Endodermal cell (in vitro differentiated cells): ENCODE results near the gene WASHC2C. TPM values are rescaled to one million over a fixed set of nuclear protein-coding genes. Genes with fewer than 3 reads are reported as not detected.
A peak's percentile ranks its signal among the peaks of the same experiment; 100 is the strongest.
"Not testable (repeated sequence)": the region's sequence is repeated elsewhere in the genome, so short reads cannot be mapped to it uniquely, and the experiment has no call there.

Experiments
- DNase-seq: peaks from one replicate; pipeline ENCODE4 v3.0.0-alpha.2; 2017
- H3K27ac ChIP-seq: 2 replicates; pipeline ENCODE4 v1.5.1; 2013; ENCODE audit warnings: mild to moderate bottlenecking, low read depth, low read length, moderate library complexity
- H3K27me3 ChIP-seq: 2 replicates; pipeline ENCODE4 v1.6.1; 2013; ENCODE audit warnings: mild to moderate bottlenecking, low read length, moderate library complexity; ENCODE audit not compliant: insufficient read depth, control insufficient read depth, poor library complexity, severe bottlenecking
- H3K36me3 ChIP-seq: 2 replicates; pipeline ENCODE4 v1.7.0; 2013; ENCODE audit warnings: mild to moderate bottlenecking, low read length, moderate library complexity; ENCODE audit not compliant: control insufficient read depth, insufficient read depth
- H3K4me1 ChIP-seq: one replicate; pipeline ENCODE4 v1.7.0; 2013; ENCODE audit warnings: low read length; ENCODE audit not compliant: control insufficient read depth, insufficient read depth
- H3K4me3 ChIP-seq: 2 replicates; pipeline ENCODE4 v1.5.1; 2013; ENCODE audit warnings: mild to moderate bottlenecking, low read length, moderate library complexity
- H3K9ac ChIP-seq: 2 replicates; pipeline ENCODE4 v1.6.1; 2013; ENCODE audit warnings: mild to moderate bottlenecking, low read length, moderate library complexity; ENCODE audit not compliant: poor library complexity, severe bottlenecking; ENCODE audit errors: extremely low read depth
- H3K9me3 ChIP-seq: 2 replicates; pipeline ENCODE4 v1.6.1; 2013; ENCODE audit warnings: mild to moderate bottlenecking, low read length, moderate library complexity; ENCODE audit not compliant: control insufficient read depth
- H3K27ac Mint-ChIP-seq: 2 replicates; pipeline ENCODE4 v1.8.0; 2020; ENCODE audit warnings: mixed read lengths
- H3K27me3 Mint-ChIP-seq: 2 replicates; pipeline ENCODE4 v1.8.0; 2021; ENCODE audit warnings: mild to moderate bottlenecking, mixed read lengths; ENCODE audit not compliant: insufficient read depth
- H3K36me3 Mint-ChIP-seq: 2 replicates; pipeline ENCODE4 v1.8.0; 2020; ENCODE audit warnings: low read depth, mixed read lengths
- H3K4me1 Mint-ChIP-seq: 2 replicates; pipeline ENCODE4 v1.8.0; 2020; ENCODE audit warnings: mixed read lengths
- H3K4me3 Mint-ChIP-seq: 2 replicates; pipeline ENCODE4 v1.8.0; 2020; ENCODE audit warnings: mild to moderate bottlenecking, moderate library complexity, mixed read lengths
- H3K9me3 Mint-ChIP-seq: 2 replicates; pipeline ENCODE4 v1.8.0; 2020; ENCODE audit warnings: mild to moderate bottlenecking, mixed read lengths
- WGBS, 2 experiments: methylation state at CpG; one replicate each; pipeline versions ENCODE4 v1.1.5 to v1.1.7; 2013; ENCODE audit warnings: missing lambda C conversion rate in 2 of 2, mixed read lengths in 1 of 2; ENCODE audit not compliant: insufficient coverage in 1 of 2, insufficient read length in 1 of 2; 5-methylcytosine and 5-hydroxymethylcytosine counted together
- total RNA-seq, 2 donors: library from RNA; stranded (reverse); fragmentation: NEBNext Ultra II Directional in 1 of 2; extraction: Animal tissue kit (Norgen Biotek cat#: 25700) in 1 of 2; gene quantifications; 2 replicates in 1 of 2; 3 replicates in 1 of 2; pipeline ENCODE4 v1.2.1, GENCODE V29; 2021

The WASHC2C gene
- total RNA-seq, 2 donors from 2014 or later: 38.6 to 53.4 TPM

DNA sequence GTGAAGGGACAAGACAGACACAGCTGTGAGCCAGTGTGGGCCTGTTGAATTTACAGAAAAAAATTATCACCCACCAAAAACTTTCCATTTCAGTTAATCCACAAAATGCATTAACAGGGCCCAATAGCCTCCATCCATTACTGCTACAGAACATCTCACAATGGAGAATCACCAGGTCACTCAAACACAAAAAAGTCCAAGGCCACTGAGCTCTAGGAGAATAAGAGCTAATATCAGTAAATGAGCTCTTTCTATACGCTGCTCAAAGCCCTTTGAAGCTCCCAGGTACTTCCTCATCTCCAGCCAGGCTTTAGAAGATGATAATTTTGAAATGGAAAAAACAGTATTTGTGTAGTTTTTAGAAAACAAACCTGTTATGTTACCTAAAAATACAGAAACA is 9.4 kb upstream of the WASHC2C start:
- H3K4me3 Mint-ChIP-seq, H3K9me3 ChIP-seq, H3K4me1 ChIP-seq, H3K27ac ChIP-seq, H3K36me3 Mint-ChIP-seq, DNase-seq, H3K9ac ChIP-seq, H3K9me3 Mint-ChIP-seq, H3K36me3 ChIP-seq, H3K4me1 Mint-ChIP-seq, H3K27ac Mint-ChIP-seq, H3K4me3 ChIP-seq: not testable (repeated sequence)
- WGBS, 2 experiments: 95% methylated on average over 1 of the region's 1 CpG; no CpG with 5 or more reads in 1 of the 2 experiments
- H3K27me3 ChIP-seq: peaks cover 14% of the 10 kb centered on the region
- H3K27me3 Mint-ChIP-seq: peaks cover 34% of the 10 kb centered on the region

GRCh38 chr10:45721503-45721902 is 5.6 kb upstream of the WASHC2C start:
- not testable (repeated sequence) for H3K27ac ChIP-seq, H3K36me3 ChIP-seq, H3K4me3 Mint-ChIP-seq, H3K9me3 ChIP-seq, DNase-seq, H3K4me3 ChIP-seq, H3K9me3 Mint-ChIP-seq, H3K27ac Mint-ChIP-seq, H3K36me3 Mint-ChIP-seq, H3K9ac ChIP-seq, H3K27me3 ChIP-seq, H3K4me1 ChIP-seq, H3K4me1 Mint-ChIP-seq
- peaks cover 34% of the 10 kb centered on the region for H3K27me3 Mint-ChIP-seq
- WGBS, 2 experiments: 83% methylated on average over 2 of the region's 10 CpGs; no CpG with 5 or more reads in 1 of the 2 experiments

DNA sequence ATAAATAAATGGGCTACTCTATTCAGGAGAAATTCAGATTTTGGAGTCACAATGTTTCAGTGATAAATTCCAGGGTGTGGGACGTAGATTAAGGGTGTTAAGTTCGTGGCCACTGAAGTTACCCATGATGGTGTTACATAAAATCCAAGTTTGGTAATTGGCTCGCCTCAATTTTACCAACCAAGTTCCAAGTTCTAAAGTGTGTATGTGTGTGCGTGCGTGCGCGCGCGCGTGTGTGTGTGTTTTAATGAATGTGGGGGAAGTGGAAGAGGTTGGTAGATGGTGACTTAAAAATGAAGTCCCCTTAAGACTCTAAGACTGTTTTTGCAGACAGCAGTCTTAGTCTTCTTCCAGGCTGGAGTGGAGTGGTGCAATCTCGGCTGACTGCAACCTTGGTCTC is 3.2 kb upstream of the WASHC2C start:
- H3K9me3 Mint-ChIP-seq, H3K4me1 Mint-ChIP-seq, H3K27ac Mint-ChIP-seq, H3K27me3 ChIP-seq, H3K9me3 ChIP-seq, H3K4me3 ChIP-seq, H3K9ac ChIP-seq, H3K27ac ChIP-seq, H3K4me3 Mint-ChIP-seq, DNase-seq, H3K36me3 Mint-ChIP-seq, H3K4me1 ChIP-seq, H3K36me3 ChIP-seq: not testable (repeated sequence)
- peaks cover 17% of the 10 kb centered on the region for H3K27me3 Mint-ChIP-seq
- 85 to 93% methylated on average over 2 to 11 of the region's 11 CpGs for WGBS, 2 experiments

GRCh38 chr10:45727421-45727965 is 427 bp downstream of the WASHC2C start:
- not testable (repeated sequence) for H3K9ac ChIP-seq, H3K9me3 ChIP-seq, H3K9me3 Mint-ChIP-seq, DNase-seq, H3K27ac Mint-ChIP-seq, H3K36me3 Mint-ChIP-seq, H3K27ac ChIP-seq, H3K27me3 ChIP-seq, H3K4me1 Mint-ChIP-seq, H3K36me3 ChIP-seq, H3K27me3 Mint-ChIP-seq, H3K4me1 ChIP-seq
- WGBS, 2 experiments: 6% methylated on average over 11 of the region's 45 CpGs; no CpG with 5 or more reads in 1 of the 2 experiments
- peak overlapping the region; percentile 69 for H3K4me3 Mint-ChIP-seq
- H3K4me3 ChIP-seq: peak overlapping the region; percentile 78

GRCh38 chr10:45734449-45734848 is 7.4 kb downstream of the WASHC2C start:
- DNase-seq, H3K9me3 Mint-ChIP-seq, H3K27ac ChIP-seq, H3K27ac Mint-ChIP-seq, H3K9me3 ChIP-seq, H3K4me3 Mint-ChIP-seq, H3K9ac ChIP-seq, H3K4me1 Mint-ChIP-seq, H3K36me3 ChIP-seq, H3K27me3 ChIP-seq, H3K27me3 Mint-ChIP-seq, H3K4me1 ChIP-seq, H3K36me3 Mint-ChIP-seq, H3K4me3 ChIP-seq: not testable (repeated sequence)
- WGBS, 2 experiments: no CpG with 5 or more reads among the region's 2 CpGs
